Liver (tissue), 9 donors: ENCODE measurements around the gene RNF222. TPM values are rescaled to one million over a fixed set of nuclear protein-coding genes. Genes with fewer than 3 reads are reported as not detected.
A peak's percentile ranks its signal among the peaks of the same experiment; 100 is the strongest.

Source experiments
- DNase-seq: peaks from one replicate; pipeline ENCODE4 v3.0.0-alpha.2; 2017; ENCODE audit warnings: low spot score
- H3K27ac ChIP-seq, 2 donors: one replicate each; pipeline ENCODE4 v1.7.0; 2013; ENCODE audit warnings: inconsistent platforms in 2 of 2, low read length in 2 of 2, control low read depth in 1 of 2, low read depth in 1 of 2, mild to moderate bottlenecking in 1 of 2
- H3K27me3 ChIP-seq, 4 donors: one replicate each; pipeline versions ENCODE4 v1.6.1 to v1.7.0; 2013; ENCODE audit warnings: low read length in 3 of 4, inconsistent platforms in 1 of 4, mild to moderate bottlenecking in 1 of 4, moderate library complexity in 1 of 4; ENCODE audit not compliant: control insufficient read depth in 4 of 4, insufficient read depth in 4 of 4
- H3K36me3 ChIP-seq, 4 donors: one replicate each; pipeline versions ENCODE4 v1.6.1 to v1.7.0; 2013; ENCODE audit warnings: low read length in 3 of 4, mild to moderate bottlenecking in 3 of 4, low read depth in 1 of 4, moderate library complexity in 1 of 4; ENCODE audit not compliant: control insufficient read depth in 4 of 4, insufficient read depth in 3 of 4
- H3K4me1 ChIP-seq, 4 donors: one replicate each; pipeline versions ENCODE4 v1.6.1 to v1.7.0; 2013; ENCODE audit warnings: low read length in 3 of 4, mild to moderate bottlenecking in 3 of 4, moderate library complexity in 1 of 4; ENCODE audit not compliant: control insufficient read depth in 4 of 4, insufficient read depth in 4 of 4
- H3K4me3 ChIP-seq, 3 donors: one replicate each; pipeline versions ENCODE4 v1.6.1 to v1.7.0; 2013; ENCODE audit warnings: low read length in 3 of 3, control low read depth in 1 of 3, low read depth in 1 of 3, mild to moderate bottlenecking in 1 of 3
- H3K9ac ChIP-seq, 2 donors: one replicate each; pipeline ENCODE4 v1.7.0; 2013; ENCODE audit warnings: low read length in 2 of 2, mild to moderate bottlenecking in 2 of 2, moderate library complexity in 2 of 2, control low read depth in 1 of 2, low read depth in 1 of 2
- H3K9me3 ChIP-seq, 4 donors: one replicate each; pipeline versions ENCODE4 v1.6.1 to v1.7.0; 2013; ENCODE audit warnings: low read length in 3 of 4; ENCODE audit not compliant: control insufficient read depth in 4 of 4
- EGR1 ChIP-seq, 2 donors: IDR thresholded peaks; 2 replicates each; pipeline ENCODE4 v1.6.1; 2016 to 2018; ENCODE audit warnings: antibody characterized with exemption in 2 of 2, low read depth in 2 of 2
- FOXA2 ChIP-seq: IDR thresholded peaks from 2 replicates; pipeline ENCODE4 v1.6.1; 2016; ENCODE audit warnings: antibody characterized with exemption
- GABPA ChIP-seq, 2 donors: IDR thresholded peaks in 1 of 2; conservative IDR thresholded peaks in 1 of 2; 2 replicates each; pipeline ENCODE4 v1.6.1; 2016; ENCODE audit warnings: antibody characterized with exemption in 2 of 2, mild to moderate bottlenecking in 1 of 2, moderate library complexity in 1 of 2
- HNF4A ChIP-seq, 2 donors: conservative IDR thresholded peaks; 2 replicates each; pipeline ENCODE4 v1.6.1; 2016; ENCODE audit warnings: antibody characterized with exemption in 2 of 2, mild to moderate bottlenecking in 2 of 2
- HNF4G ChIP-seq: IDR thresholded peaks from 2 replicates; pipeline ENCODE4 v1.6.1; 2016; ENCODE audit warnings: antibody characterized with exemption
- JUND ChIP-seq, 2 donors: IDR thresholded peaks; 2 replicates each; pipeline ENCODE4 v1.6.1; 2016; ENCODE audit warnings: antibody characterized with exemption in 2 of 2
- NR2F2 ChIP-seq: IDR thresholded peaks from 2 replicates; pipeline ENCODE4 v1.6.1; 2016; ENCODE audit warnings: antibody characterized with exemption
- RAD21 ChIP-seq, 2 donors: IDR thresholded peaks; 2 replicates each; pipeline ENCODE4 v1.6.1; 2016; ENCODE audit warnings: antibody characterized with exemption in 2 of 2, mild to moderate bottlenecking in 2 of 2
- RXRA ChIP-seq, 2 donors: IDR thresholded peaks; 2 replicates each; pipeline ENCODE4 v1.6.1; 2017 to 2018; ENCODE audit warnings: antibody characterized with exemption in 2 of 2, mild to moderate bottlenecking in 1 of 2
- YY1 ChIP-seq: IDR thresholded peaks from 2 replicates; pipeline ENCODE4 v1.6.1; 2016; ENCODE audit warnings: antibody characterized with exemption, mild to moderate bottlenecking
- WGBS: extraction: QIAGEN DNeasy Blood & Tissue Kit; methylation state at CpG from one replicate; pipeline ENCODE4 v1.1.7; 2013; 5-methylcytosine and 5-hydroxymethylcytosine counted together
- polyA plus RNA-seq, 2 donors: library from polyadenylated mRNA; stranded (reverse) in 1 of 2; unstranded in 1 of 2; fragments of 200-250 nt in 1 of 2; fragments of >200 nt in 1 of 2; fragmentation: Nextera tagmentation in 1 of 2; extraction: Ambion mirVana in 1 of 2; gene quantifications; one replicate each; pipeline versions ENCODE4 v1.2.1 to v1.2.3, GENCODE V29; 2013 to 2015
- total RNA-seq, 2 donors: library from RNA; depleted of rRNA; stranded (reverse); fragments of >200 nt; gene quantifications; one replicate each; pipeline ENCODE4 v1.2.3, GENCODE V29; 2014
- TF ChIP-seq, protein P1 (sequence below): IDR thresholded peaks from 2 replicates; pipeline ENCODE4 v1.6.1; 2016; ENCODE audit warnings: antibody characterized with exemption
- TF ChIP-seq, protein P2 (sequence below): fragments of 150-350 bp; IDR thresholded peaks from 2 replicates; pipeline ENCODE4 v1.5.1; 2017; ENCODE audit warnings: improper control_type of control experiment, low read depth, low read length; ENCODE audit not compliant: missing input control
- TF ChIP-seq, protein P3 (sequence below): IDR thresholded peaks from 2 replicates; pipeline ENCODE4 v1.6.1; 2016; ENCODE audit warnings: antibody characterized with exemption
- TF ChIP-seq, protein P4 (sequence below): IDR thresholded peaks from 2 replicates; pipeline ENCODE4 v1.6.1; 2016; ENCODE audit warnings: antibody characterized with exemption
- donor health status: healthy.
- donor health status: healthy.
- donor health status: healthy.
- donor health status: healthy.
- donor health status: healthy.

Gene RNF222
- total and polyA plus RNA-seq, 4 donors: not detected

DNA sequence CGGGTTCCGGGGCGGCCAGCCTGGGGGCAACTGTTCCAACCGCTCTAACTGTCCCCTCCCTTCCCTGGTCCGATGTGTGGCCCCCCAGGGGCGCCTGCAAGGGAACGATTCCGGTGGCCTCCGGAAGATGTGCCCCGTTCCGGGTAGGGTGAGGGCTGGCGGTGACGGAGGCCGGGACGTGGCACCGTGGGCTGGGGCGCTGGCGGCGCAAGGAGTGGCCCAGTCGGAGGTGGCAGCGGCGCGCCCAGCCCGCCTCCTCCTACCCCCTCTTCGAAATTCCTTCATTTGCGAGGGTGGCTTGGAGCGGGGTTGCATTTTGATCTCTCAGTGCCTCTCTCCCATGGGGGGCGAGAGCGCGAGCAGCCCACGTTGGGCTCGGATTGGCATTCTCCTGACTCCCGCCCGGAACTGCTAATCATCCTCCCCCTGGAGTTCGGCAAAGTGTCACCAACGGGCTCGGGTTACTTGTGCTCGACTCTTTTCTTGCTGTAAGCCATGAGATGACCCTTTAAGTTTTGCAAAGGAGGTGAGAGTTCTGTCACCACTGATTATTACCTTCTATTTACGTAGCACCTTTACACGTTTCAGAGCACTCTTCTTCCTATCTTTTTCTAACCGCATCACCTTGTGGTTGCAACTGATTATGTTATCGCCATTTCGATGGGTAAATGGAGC lies 38.7 kb upstream of the RNF222 start:
- Histone ChIP-seq H3K9ac (peak overlapping the region; percentile 98 to 99), H3K27ac (peak overlapping the region; percentile 97 to 100), H3K4me1 (peaks cover 10 to 37% (median 14%) of the 10 kb centered on the region in 4 donors), H3K4me3 (peak overlapping the region; percentile 75 to 90 (median 90)), H3K9me3 (no peaks in the 10 kb centered on the region), H3K27me3 (no peaks in the 10 kb centered on the region), H3K36me3 (peaks cover 0 to 3% (median under 1%) of the 10 kb centered on the region in 4 donors)
- DNase-seq: peak; percentile 76
- WGBS: under 1% methylated on average over 43 of the region's 43 CpGs
- TF ChIP-seq JUND (IDR thresholded peaks at IDR 0.05): no peak
- TF ChIP-seq YY1: peak; percentile 49
- TF ChIP-seq RXRA (IDR thresholded peaks at IDR 0.05): peak in 1 of 2 donors; percentile 7
- TF ChIP-seq NR2F2: no peak
- TF ChIP-seq, protein P1, sequence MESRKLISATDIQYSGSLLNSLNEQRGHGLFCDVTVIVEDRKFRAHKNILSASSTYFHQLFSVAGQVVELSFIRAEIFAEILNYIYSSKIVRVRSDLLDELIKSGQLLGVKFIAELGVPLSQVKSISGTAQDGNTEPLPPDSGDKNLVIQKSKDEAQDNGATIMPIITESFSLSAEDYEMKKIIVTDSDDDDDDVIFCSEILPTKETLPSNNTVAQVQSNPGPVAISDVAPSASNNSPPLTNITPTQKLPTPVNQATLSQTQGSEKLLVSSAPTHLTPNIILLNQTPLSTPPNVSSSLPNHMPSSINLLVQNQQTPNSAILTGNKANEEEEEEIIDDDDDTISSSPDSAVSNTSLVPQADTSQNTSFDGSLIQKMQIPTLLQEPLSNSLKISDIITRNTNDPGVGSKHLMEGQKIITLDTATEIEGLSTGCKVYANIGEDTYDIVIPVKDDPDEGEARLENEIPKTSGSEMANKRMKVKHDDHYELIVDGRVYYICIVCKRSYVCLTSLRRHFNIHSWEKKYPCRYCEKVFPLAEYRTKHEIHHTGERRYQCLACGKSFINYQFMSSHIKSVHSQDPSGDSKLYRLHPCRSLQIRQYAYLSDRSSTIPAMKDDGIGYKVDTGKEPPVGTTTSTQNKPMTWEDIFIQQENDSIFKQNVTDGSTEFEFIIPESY: no peak
- peak in 1 of 2 donors; percentile 13 for TF ChIP-seq RAD21 (IDR thresholded peaks at IDR 0.05)
- no peak for TF ChIP-seq FOXA2
- TF ChIP-seq, protein P2, sequence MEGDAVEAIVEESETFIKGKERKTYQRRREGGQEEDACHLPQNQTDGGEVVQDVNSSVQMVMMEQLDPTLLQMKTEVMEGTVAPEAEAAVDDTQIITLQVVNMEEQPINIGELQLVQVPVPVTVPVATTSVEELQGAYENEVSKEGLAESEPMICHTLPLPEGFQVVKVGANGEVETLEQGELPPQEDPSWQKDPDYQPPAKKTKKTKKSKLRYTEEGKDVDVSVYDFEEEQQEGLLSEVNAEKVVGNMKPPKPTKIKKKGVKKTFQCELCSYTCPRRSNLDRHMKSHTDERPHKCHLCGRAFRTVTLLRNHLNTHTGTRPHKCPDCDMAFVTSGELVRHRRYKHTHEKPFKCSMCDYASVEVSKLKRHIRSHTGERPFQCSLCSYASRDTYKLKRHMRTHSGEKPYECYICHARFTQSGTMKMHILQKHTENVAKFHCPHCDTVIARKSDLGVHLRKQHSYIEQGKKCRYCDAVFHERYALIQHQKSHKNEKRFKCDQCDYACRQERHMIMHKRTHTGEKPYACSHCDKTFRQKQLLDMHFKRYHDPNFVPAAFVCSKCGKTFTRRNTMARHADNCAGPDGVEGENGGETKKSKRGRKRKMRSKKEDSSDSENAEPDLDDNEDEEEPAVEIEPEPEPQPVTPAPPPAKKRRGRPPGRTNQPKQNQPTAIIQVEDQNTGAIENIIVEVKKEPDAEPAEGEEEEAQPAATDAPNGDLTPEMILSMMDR: peak; percentile 0
- no peak for TF ChIP-seq GABPA (IDR thresholded peaks at IDR 0.05 in 1 of 2, conservative IDR thresholded peaks at IDR 0.05 in 1 of 2)
- TF ChIP-seq, protein P3, sequence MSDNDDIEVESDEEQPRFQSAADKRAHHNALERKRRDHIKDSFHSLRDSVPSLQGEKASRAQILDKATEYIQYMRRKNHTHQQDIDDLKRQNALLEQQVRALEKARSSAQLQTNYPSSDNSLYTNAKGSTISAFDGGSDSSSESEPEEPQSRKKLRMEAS: no peak

DNA sequence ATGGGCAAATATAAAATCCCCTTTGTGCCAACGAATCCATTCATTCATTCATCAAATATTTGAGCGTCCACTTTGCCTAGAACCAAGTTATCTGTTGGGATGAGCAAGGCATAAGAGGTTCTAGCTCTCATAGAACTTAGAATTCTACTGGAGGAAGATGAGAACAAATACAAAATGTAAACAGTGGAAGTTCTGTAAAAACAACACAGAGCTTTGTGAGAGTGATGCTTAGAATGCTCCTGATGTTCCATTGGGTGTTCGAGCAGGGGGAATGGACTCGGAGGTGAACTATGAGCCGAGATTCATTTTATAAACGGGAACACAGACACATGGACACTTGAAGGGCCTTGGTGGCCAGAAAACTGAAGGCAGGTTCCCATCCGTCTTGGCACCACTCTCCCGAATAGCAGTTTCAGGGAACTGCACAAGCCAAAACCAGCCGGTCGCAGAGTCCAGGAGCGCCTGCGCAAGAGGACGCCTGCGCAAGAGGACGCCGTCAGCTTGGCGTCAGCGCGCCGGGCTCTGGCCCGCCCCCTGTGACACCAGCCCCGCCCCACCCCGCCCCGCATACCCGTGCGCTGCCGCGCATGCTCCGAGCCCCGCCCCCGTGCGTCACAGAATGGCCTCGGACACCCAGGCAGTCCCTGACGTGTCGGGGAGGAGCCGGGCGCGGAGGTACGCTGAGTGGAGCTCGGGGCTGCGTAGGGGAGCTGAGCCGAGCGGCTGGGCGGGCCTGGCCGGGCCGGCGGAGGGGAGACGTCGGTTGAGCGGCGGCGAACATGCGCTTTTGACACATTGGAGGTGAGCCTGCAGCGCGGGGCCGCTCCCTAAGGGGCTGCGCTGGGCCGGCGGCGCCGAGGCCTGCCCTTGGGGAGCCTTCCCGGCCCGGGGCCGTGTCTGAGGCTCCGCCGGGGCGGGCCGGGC lies 37.9 kb upstream of the RNF222 start, which contains the start of gene NDEL1:
Gene NDEL1 (plus strand): TSS at position 640 of the 924 bp plus-strand sequence. CDS start 8,388 bp downstream, outside the sequence.
- Histone ChIP-seq H3K4me3 (peak within 1 kb of the TSS; percentile 75 to 90 (median 90)), H3K9ac (peak within 1 kb of the TSS; percentile 98 to 99), H3K27me3 (no peaks in the 10 kb centered on the region), H3K27ac (peak within 1 kb of the TSS; percentile 97 to 100), H3K9me3 (no peaks in the 10 kb centered on the region), H3K4me1 (peaks cover 7 to 36% (median 20%) of the 10 kb centered on the region in 4 donors), H3K36me3 (peaks cover 0 to 3% (median under 1%) of the 10 kb centered on the region in 4 donors)
- WGBS: 2% methylated on average over 68 of the region's 68 CpGs
- peak; percentile 100 for DNase-seq
- TF ChIP-seq, protein P3: no peak
- TF ChIP-seq JUND (IDR thresholded peaks at IDR 0.05) (peak in 1 of 2 donors; percentile 25), HNF4A (conservative IDR thresholded peaks at IDR 0.05) (peak; percentile 33 to 41), EGR1 (IDR thresholded peaks at IDR 0.05; ENCODE audit: low read depth in 2 of 2) (no peak), RAD21 (IDR thresholded peaks at IDR 0.05) (no peak), HNF4G (no peak), FOXA2 (no peak), NR2F2 (no peak)
- TF ChIP-seq, protein P1: no peak
- TF ChIP-seq, protein P2: no peak
- TF ChIP-seq, protein P4, sequence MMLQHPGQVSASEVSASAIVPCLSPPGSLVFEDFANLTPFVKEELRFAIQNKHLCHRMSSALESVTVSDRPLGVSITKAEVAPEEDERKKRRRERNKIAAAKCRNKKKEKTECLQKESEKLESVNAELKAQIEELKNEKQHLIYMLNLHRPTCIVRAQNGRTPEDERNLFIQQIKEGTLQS: no peak
